ENCODE data around the gene PIK3R1.
"Not testable (repeated sequence)": the region's sequence is repeated elsewhere in the genome, so short reads cannot be mapped to it uniquely, and the experiment has no call there.

GRCh38 chr5:68235229-68235628 lies 19.7 kb downstream of the PIK3R1 start:
- TF ChIP-seq, protein P1, sequence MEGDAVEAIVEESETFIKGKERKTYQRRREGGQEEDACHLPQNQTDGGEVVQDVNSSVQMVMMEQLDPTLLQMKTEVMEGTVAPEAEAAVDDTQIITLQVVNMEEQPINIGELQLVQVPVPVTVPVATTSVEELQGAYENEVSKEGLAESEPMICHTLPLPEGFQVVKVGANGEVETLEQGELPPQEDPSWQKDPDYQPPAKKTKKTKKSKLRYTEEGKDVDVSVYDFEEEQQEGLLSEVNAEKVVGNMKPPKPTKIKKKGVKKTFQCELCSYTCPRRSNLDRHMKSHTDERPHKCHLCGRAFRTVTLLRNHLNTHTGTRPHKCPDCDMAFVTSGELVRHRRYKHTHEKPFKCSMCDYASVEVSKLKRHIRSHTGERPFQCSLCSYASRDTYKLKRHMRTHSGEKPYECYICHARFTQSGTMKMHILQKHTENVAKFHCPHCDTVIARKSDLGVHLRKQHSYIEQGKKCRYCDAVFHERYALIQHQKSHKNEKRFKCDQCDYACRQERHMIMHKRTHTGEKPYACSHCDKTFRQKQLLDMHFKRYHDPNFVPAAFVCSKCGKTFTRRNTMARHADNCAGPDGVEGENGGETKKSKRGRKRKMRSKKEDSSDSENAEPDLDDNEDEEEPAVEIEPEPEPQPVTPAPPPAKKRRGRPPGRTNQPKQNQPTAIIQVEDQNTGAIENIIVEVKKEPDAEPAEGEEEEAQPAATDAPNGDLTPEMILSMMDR (IDR thresholded peaks at IDR 0.05), result not testable (repeated sequence)
- not testable (repeated sequence) for TF ChIP-seq EZH2, EZH2phosphoT487 (IDR thresholded peaks at IDR 0.05)

Data from neural progenitor cell (in vitro differentiated cells).